DOHH2 (cell line): ENCODE measurements around the gene EIF4EBP2.

Experiments
- EZH2phosphoT487 ChIP-seq: fragments of 200-600 bp; sonication (generic); IDR thresholded peaks from 2 replicates; pipeline ENCODE4 v1.6.1; 2017; ENCODE audit warnings: borderline replicate concordance, mild to moderate bottlenecking, antibody characterized with exemption, low read length, moderate library complexity, mixed read lengths
- TF ChIP-seq, protein P1 (sequence below): fragments of 200-600 bp; sonication (generic); IDR thresholded peaks from one replicate; pipeline ENCODE4 v1.5.1; 2014; ENCODE audit warnings: antibody characterized with exemption, mild to moderate bottlenecking, low read depth, low read length; ENCODE audit not compliant: poor library complexity, severe bottlenecking

GRCh38 chr10:70432101-70432500 lies 28.2 kb downstream of the EIF4EBP2 start:
- TF ChIP-seq, protein P1, sequence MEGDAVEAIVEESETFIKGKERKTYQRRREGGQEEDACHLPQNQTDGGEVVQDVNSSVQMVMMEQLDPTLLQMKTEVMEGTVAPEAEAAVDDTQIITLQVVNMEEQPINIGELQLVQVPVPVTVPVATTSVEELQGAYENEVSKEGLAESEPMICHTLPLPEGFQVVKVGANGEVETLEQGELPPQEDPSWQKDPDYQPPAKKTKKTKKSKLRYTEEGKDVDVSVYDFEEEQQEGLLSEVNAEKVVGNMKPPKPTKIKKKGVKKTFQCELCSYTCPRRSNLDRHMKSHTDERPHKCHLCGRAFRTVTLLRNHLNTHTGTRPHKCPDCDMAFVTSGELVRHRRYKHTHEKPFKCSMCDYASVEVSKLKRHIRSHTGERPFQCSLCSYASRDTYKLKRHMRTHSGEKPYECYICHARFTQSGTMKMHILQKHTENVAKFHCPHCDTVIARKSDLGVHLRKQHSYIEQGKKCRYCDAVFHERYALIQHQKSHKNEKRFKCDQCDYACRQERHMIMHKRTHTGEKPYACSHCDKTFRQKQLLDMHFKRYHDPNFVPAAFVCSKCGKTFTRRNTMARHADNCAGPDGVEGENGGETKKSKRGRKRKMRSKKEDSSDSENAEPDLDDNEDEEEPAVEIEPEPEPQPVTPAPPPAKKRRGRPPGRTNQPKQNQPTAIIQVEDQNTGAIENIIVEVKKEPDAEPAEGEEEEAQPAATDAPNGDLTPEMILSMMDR, result no peak
- TF ChIP-seq EZH2phosphoT487, result no peak
